ENCODE results near the gene LEPROT. TPM values are rescaled to one million over a fixed set of nuclear protein-coding genes. Genes with fewer than 3 reads are reported as not detected.

LEPROT gene
- total and polyA plus RNA-seq, 10 of the 15 experiments (the other 5 are each of a cell fraction or from before 2014, with no cell fraction given): 14.9 to 38.1 (median 17.4) TPM

DNA sequence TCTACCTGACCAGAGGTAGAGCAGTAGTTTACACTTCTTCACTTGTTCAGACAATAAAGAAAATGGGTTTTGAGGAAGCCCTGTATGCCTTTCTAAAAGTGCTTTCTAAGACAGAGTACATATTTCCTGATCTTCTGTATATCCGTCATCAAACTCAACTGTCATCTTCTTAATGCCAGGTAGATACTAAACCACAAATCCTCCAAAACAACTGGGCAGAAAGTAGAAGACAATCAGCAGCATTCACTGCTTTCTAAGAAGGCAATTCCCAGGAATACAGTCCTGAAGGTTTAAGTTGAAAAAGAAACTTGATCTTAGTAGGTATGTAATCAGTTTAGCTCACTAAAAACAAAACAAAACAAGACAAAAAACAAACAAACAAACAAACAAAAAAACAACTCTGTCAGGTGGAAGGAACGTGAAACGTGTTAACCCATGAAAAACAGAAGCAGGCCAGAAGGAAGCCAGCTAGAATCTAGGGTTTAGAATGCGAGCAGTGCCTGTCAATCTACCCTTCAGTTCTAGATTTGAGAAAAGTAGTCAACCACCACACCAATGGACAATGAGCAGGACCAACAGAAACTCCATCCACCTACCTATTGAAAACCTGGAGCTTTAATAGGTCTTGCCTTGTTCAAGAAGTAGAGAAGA, 59.2 kb downstream of the LEPROT start:
- H3K27me3 ChIP-seq (replicated peaks in 1 of 2; ENCODE audit: control insufficient read depth in 2 of 2, insufficient read depth in 2 of 2, low read length in 1 of 2): no peaks in the 10 kb centered on the region
- CTCF ChIA-PET: interaction anchor here (0.9 to 1.5 kb wide), 4 partner anchors 9 to 49 kb away, joined by 3 to 5 read pairs (median 4); no protein-coding TSS in a partner anchor
- H3K9me3 ChIP-seq (replicated peaks; ENCODE audit: control insufficient read depth, insufficient read depth, low read length): no peaks in the 10 kb centered on the region
- H3K36me3 ChIP-seq (ENCODE audit: control insufficient read depth in 2 of 2, insufficient read depth in 2 of 2, low read length in 1 of 2): no peaks in the 10 kb centered on the region
- H3K27ac ChIP-seq (ENCODE audit: control insufficient read depth, insufficient read depth): no peak overlapping the region
- H3K79me2 ChIP-seq (ENCODE audit: control insufficient read depth, insufficient read depth, low read length): no peaks in the 10 kb centered on the region
- WGBS (ENCODE audit: insufficient coverage, insufficient replicate concordance, low lambda C conversion rate, missing lambda C conversion rate): 44% methylated on average over 4 of the region's 4 CpGs
- in situ Hi-C loops (cut with MboI): no loop called here
- H3K4me2 ChIP-seq (ENCODE audit: control insufficient read depth, insufficient read depth): no peak overlapping the region
- POLR2A ChIA-PET: interaction anchor here (0.6 kb wide), 1 partner anchor 38 kb away, joined by 4 read pairs; no protein-coding TSS in a partner anchor
- DNase-seq (ENCODE audit: low read depth, low spot score): no peak
- H3K9ac ChIP-seq (ENCODE audit: control insufficient read depth, insufficient read depth, low read length): no peak overlapping the region
- SMC1A ChIA-PET (ENCODE audit: uncharacterized antibody, unreplicated experiment): interaction anchor here (0.6 to 1.5 kb wide), 5 partner anchors 11 to 41 kb away, joined by 3 to 6 read pairs (median 4); no protein-coding TSS in a partner anchor
- no peak overlapping the region for H2AFZ ChIP-seq (ENCODE audit: control insufficient read depth, low read depth, low read length)
- RAD21 ChIA-PET (ENCODE audit: unreplicated experiment): no interaction called here
- TF ChIP-seq RB1 (IDR thresholded peaks at IDR 0.05; ENCODE audit: borderline replicate concordance): no peak
- TF ChIP-seq, protein P1, sequence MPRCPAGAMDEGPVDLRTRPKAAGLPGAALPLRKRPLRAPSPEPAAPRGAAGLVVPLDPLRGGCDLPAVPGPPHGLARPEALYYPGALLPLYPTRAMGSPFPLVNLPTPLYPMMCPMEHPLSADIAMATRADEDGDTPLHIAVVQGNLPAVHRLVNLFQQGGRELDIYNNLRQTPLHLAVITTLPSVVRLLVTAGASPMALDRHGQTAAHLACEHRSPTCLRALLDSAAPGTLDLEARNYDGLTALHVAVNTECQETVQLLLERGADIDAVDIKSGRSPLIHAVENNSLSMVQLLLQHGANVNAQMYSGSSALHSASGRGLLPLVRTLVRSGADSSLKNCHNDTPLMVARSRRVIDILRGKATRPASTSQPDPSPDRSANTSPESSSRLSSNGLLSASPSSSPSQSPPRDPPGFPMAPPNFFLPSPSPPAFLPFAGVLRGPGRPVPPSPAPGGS (IDR thresholded peaks at IDR 0.05; ENCODE audit: borderline replicate concordance, insufficient read depth, low read depth, low read length, poor library complexity, severe bottlenecking): no peak
- no peak for TF ChIP-seq BACH1 (IDR thresholded peaks at IDR 0.05; ENCODE audit: borderline replicate concordance)
- TF ChIP-seq USF2 (IDR thresholded peaks at IDR 0.05; ENCODE audit: borderline replicate concordance, low read depth, low read length): no peak
- no peak for TF ChIP-seq HDAC2 (IDR thresholded peaks at IDR 0.05)
- no peak for TF ChIP-seq YY1 (IDR thresholded peaks at IDR 0.05; ENCODE audit: low read depth, low read length)
- no peak for TF ChIP-seq ZBTB40 (IDR thresholded peaks at IDR 0.05; ENCODE audit: borderline replicate concordance)
- TF ChIP-seq ZNF24 (IDR thresholded peaks at IDR 0.05): no peak
- no peaks in the 10 kb centered on the region for H3K4me1 ChIP-seq (ENCODE audit: control insufficient read depth, insufficient read depth, low read length)
- no peak for ATAC-seq
- FAIRE-seq: no peak
- H4K20me1 ChIP-seq (ENCODE audit: control insufficient read depth, insufficient read depth): no peaks in the 10 kb centered on the region
- no peak overlapping the region for H3K4me3 ChIP-seq
- BruUV-seq (replicated peaks): no TSS peak
- intact Hi-C loops (cut with micrococcal nuclease; ENCODE audit: unreplicated experiment): no loop called here
